Aorta (tissue), 5 donors: Measurements from ENCODE around the gene ARPC1B. TPM values are rescaled to one million over a fixed set of nuclear protein-coding genes. Genes with fewer than 3 reads are reported as not detected.
A peak's percentile ranks its signal among the peaks of the same experiment; 100 is the strongest.

Experiments used
- ATAC-seq: fragments of 200-7000 bp; cut with Tn5 transposase; one replicate; pipeline ENCODE4 v1.9.1; 2022; ENCODE audit warnings: moderate library complexity; ENCODE audit not compliant: low FRiP score
- DNase-seq, 2 donors: peaks; one replicate each; pipeline ENCODE4 v3.0.0-alpha.2; 2020
- H3K27ac ChIP-seq, 2 donors: one replicate each; pipeline ENCODE4 v1.5.1; 2013; ENCODE audit warnings: low read length in 2 of 2, mild to moderate bottlenecking in 2 of 2, moderate library complexity in 2 of 2, control low read depth in 1 of 2, inconsistent platforms in 1 of 2, low read depth in 1 of 2
- H3K27me3 ChIP-seq, 2 donors: one replicate each; pipeline ENCODE4 v1.6.1; 2013; ENCODE audit warnings: control low read depth in 1 of 2, low read length in 1 of 2, mild to moderate bottlenecking in 1 of 2, moderate library complexity in 1 of 2; ENCODE audit not compliant: insufficient read depth in 2 of 2, control insufficient read depth in 1 of 2
- H3K36me3 ChIP-seq, 2 donors: one replicate each; pipeline ENCODE4 v1.6.1; 2013; ENCODE audit warnings: control low read depth in 1 of 2, low read length in 1 of 2, mild to moderate bottlenecking in 1 of 2; ENCODE audit not compliant: insufficient read depth in 2 of 2, control insufficient read depth in 1 of 2
- H3K4me1 ChIP-seq, 2 donors: one replicate each; pipeline ENCODE4 v1.6.1; 2013; ENCODE audit warnings: low read length in 2 of 2, control low read depth in 1 of 2, mild to moderate bottlenecking in 1 of 2, moderate library complexity in 1 of 2; ENCODE audit not compliant: insufficient read depth in 2 of 2, control insufficient read depth in 1 of 2
- H3K4me3 ChIP-seq, 2 donors: one replicate each; pipeline ENCODE4 v1.5.1; 2013; ENCODE audit warnings: low read length in 2 of 2, control low read depth in 1 of 2, mild to moderate bottlenecking in 1 of 2
- H3K9me3 ChIP-seq: one replicate; pipeline ENCODE4 v1.6.1; 2013; ENCODE audit warnings: mild to moderate bottlenecking, low read length; ENCODE audit not compliant: control insufficient read depth
- WGBS, 2 donors: extraction: QIAGEN DNeasy Blood & Tissue Kit; methylation state at CpG; one replicate each; pipeline ENCODE4 v1.1.7; 2013; 5-methylcytosine and 5-hydroxymethylcytosine counted together
- intact Hi-C, 2 donors: fragments of 100-400 bp; cut with DNase I; formaldehyde crosslinking; loops; one replicate each; pipeline versions ENCODE4 v1.14.2 to v1.15.0; 2022
- polyA plus RNA-seq, 2 donors: library from polyadenylated mRNA; stranded (reverse); fragments of 200-250 nt; gene quantifications; one replicate each; pipeline ENCODE4 v1.2.3, GENCODE V29; 2013
- total RNA-seq, 2 donors: library from RNA; stranded (reverse); fragmentation: NEBNext Ultra II Directional; extraction: Animal tissue kit (Norgen Biotek cat#: 25700); gene quantifications; one replicate each; pipeline ENCODE4 v1.2.1, GENCODE V29; 2021
- donor health status: healthy with polysubstance abuse.
- donor health status: Bipolar disorder and iron deficiency.
- donor health status: DM: no; HTN: no; CAD: no.
- donor health status: DM: no; HTN: no; CAD: no.
- donor health status: DM: yes; HTN: yes; CAD: no.

Gene ARPC1B
- total and polyA plus RNA-seq, 4 donors: 134 to 262 (median 162) TPM

DNA sequence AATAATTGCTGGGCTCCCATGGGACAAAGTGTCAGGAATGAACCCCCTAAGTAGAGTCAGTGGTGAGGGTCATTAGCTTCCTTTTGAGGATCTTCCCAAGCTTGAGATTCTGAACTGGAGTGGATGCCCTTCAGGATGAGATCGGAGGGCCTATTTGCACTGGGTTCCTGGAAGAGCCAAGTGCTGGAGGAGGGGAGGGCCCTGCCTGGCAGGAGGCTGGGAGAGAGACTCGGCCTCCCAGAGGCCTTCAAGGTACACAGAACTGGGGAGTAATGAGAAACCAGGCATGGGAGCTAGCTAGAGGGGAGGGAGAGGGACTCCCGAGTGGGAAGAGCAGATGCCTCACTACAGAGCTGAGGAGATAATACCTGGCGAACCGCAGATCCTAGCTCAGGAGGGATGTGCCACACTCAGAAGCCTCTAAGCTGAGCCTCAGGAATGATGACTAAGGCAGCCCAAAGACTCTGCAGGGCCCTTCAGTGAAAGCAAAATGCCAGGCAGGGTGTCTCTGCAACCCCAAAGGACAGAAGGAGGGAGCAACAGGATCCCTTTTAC, 24.4 kb downstream of the ARPC1B start:
- H3K4me1 ChIP-seq: no peaks in the 10 kb centered on the region
- H3K27ac ChIP-seq: no peak overlapping the region
- H3K27me3 ChIP-seq: no peaks in the 10 kb centered on the region
- 65 to 68% methylated on average over 5 of the region's 5 CpGs for whole genome bisulfite sequencing, 2 donors
- H3K4me3 ChIP-seq: no peak overlapping the region
- no peaks in the 10 kb centered on the region for H3K9me3 ChIP-seq
- H3K36me3 ChIP-seq: peaks cover 3 to 10% of the 10 kb centered on the region in 2 donors
- DNase-seq (no peak), ATAC-seq (no peak)
- intact Hi-C loops: no loop called here

DNA sequence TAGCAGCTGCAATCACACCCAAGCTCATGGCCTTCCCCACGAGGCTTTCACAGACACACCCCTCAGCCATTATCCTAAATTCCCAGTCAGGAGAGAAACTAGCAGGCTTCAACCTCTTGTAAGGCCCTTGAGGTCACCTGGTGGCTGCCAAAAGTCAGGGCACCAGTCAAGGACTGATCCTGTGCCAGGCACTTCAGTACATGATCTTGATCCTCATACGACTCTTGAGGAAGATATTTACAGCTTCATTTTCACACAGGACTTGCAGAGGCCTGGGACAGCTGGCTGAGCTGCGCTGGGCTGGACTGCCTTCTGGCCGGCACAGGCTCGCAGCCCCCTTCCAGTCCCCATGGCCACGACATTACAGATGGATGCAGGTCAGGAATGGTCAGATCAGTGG, 25.1 kb downstream of the ARPC1B start:
- H3K27ac ChIP-seq: no peak overlapping the region
- H3K4me3 ChIP-seq: no peak overlapping the region
- ATAC-seq: no peak
- intact Hi-C loops: no loop called here
- peaks cover 7 to 12% of the 10 kb centered on the region in 2 donors for H3K36me3 ChIP-seq
- 69 to 79% methylated on average over 6 of the region's 6 CpGs for WGBS, 2 donors
- no peaks in the 10 kb centered on the region for H3K4me1 ChIP-seq
- no peaks in the 10 kb centered on the region for H3K27me3 ChIP-seq
- no peak for DNase-seq
- no peaks in the 10 kb centered on the region for H3K9me3 ChIP-seq

DNA sequence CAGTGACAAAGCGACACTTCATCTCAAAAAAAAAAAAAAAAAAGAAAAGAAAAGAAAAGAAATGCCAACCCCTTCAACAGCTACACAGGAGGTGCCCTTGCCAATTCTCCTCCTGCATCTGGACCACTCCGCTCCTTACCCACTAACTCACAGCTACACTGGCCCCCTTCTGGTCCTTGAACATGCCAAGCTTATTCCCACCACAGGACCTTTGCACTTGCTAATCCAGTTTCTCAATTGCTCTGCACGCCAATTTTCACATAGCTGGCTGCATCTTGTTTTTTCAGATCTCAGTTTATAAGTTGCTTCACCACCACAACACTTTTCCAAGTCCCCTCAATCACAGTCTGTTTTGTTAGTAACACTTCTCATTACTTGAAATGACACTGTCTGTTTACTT, 28.3 kb downstream of the ARPC1B start:
- Histone ChIP-seq H3K27me3 (no peaks in the 10 kb centered on the region), H3K9me3 (no peaks in the 10 kb centered on the region), H3K36me3 (peaks cover 7 to 12% of the 10 kb centered on the region in 2 donors), H3K27ac (no peak overlapping the region), H3K4me1 (no peaks in the 10 kb centered on the region), H3K4me3 (no peak overlapping the region)
- 94 to 97% methylated on average over 2 to 3 of the region's 3 CpGs for WGBS, 2 donors
- ATAC-seq: no peak
- no peak for DNase-seq
- intact Hi-C loops: loop anchor here in 1 of 2 donors (10.0 kb wide), 1 partner anchor 368 kb away; no protein-coding TSS in a partner anchor

DNA sequence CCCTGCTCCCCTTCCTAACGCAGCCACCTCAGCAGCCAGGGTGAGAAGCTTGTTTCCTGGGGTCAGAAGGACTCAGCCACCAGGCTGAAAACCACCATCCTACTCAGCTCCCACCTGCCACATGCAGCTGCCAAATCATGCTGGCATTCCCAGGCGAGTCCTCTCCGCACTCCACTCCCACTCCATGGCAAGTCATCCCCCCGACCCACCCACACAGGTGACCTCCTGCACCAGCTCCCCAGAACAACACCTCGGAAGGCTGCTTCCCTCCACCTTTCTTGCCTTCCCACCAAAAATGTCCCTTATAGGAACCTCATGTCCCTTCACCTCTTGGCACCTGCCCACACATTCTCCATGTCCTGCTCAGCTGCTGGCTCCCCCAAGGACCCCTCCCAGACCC, 29.2 kb downstream of the ARPC1B start:
- Histone ChIP-seq H3K4me3 (no peak overlapping the region), H3K36me3 (peaks cover 7 to 12% of the 10 kb centered on the region in 2 donors), H3K4me1 (no peaks in the 10 kb centered on the region), H3K27ac (no peak overlapping the region), H3K27me3 (no peaks in the 10 kb centered on the region), H3K9me3 (no peaks in the 10 kb centered on the region)
- no peak for DNase-seq
- intact Hi-C loops: loop anchor here in 1 of 2 donors (10.0 kb wide), 1 partner anchor 369 kb away; no protein-coding TSS in a partner anchor
- no peak for ATAC-seq
- 88% methylated on average over 5 of the region's 5 CpGs for WGBS, 2 donors

DNA sequence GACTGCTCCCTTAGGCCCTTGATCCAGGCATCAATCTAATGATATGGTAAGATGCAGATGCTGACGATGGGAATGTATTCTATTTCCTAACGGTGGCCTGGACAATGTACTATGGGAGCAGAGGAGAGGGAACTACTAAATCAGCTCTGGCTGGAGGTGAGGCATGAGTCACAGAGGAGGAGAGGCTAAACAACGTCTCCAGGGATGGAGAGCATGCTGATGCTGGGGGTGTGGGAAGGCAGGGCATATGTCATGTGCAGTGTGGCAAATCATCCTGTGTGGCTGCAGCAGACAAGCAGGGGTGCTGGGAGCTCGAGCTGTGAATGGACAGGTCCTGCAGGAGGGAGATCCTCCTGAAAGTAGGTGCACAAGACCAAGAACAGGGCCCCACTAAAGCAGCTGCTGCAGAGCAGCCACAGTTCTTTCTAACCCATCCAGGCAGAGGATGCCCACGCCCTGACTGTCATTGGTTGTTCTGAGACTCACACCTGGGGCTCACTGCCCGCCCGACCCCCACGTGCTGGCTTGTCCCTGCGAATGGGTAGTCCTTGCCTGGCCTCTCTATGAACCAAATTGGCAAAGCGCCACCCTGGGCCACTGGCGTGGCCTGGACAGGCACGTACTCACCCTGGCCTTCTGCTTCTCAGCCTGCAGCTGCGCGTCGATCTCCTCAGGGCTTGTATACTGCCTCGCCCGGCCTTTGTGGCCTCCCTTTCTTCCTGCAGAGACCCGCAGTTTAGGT, 29.9 kb downstream of the ARPC1B start:
- no peaks in the 10 kb centered on the region for H3K27me3 ChIP-seq
- H3K27ac ChIP-seq: no peak overlapping the region
- H3K36me3 ChIP-seq: peaks cover 7 to 12% of the 10 kb centered on the region in 2 donors
- no peak for DNase-seq
- ATAC-seq: no peak
- 77 to 78% methylated on average over 18 of the region's 18 CpGs for WGBS, 2 donors
- no peak overlapping the region for H3K4me3 ChIP-seq
- no peaks in the 10 kb centered on the region for H3K9me3 ChIP-seq
- intact Hi-C loops: loop anchor here in 1 of 2 donors (10.0 kb wide), 1 partner anchor 370 kb away; no protein-coding TSS in a partner anchor
- no peaks in the 10 kb centered on the region for H3K4me1 ChIP-seq

DNA sequence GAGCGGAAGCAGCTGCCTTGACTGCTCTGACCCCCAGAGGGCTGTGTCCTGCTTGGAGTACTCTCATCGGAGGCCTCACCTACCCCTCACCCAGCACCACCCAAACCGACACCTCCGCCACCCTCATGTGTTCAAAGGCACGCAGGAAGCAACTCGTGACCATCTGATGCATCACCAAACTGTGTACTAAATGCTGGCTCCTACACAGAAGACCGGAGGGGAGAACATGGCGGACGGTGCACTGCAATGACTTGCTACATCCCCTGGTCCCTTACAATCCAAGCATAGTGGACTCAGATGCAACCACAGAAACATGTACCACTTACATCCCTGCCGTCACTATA, 30.4 kb downstream of the ARPC1B start:
- peaks cover 0 to 3% of the 10 kb centered on the region in 2 donors for H3K4me1 ChIP-seq
- no peaks in the 10 kb centered on the region for H3K9me3 ChIP-seq
- intact Hi-C loops: loop anchor here in 1 of 2 donors (10.0 kb wide), 1 partner anchor 370 kb away; no protein-coding TSS in a partner anchor
- H3K36me3 ChIP-seq: peaks cover 6 to 9% of the 10 kb centered on the region in 2 donors
- no peak overlapping the region for H3K27ac ChIP-seq
- 88 to 92% methylated on average over 10 of the region's 10 CpGs for WGBS, 2 donors
- H3K27me3 ChIP-seq: no peaks in the 10 kb centered on the region
- H3K4me3 ChIP-seq: no peak overlapping the region
- no peak for ATAC-seq
- DNase-seq: no peak

DNA sequence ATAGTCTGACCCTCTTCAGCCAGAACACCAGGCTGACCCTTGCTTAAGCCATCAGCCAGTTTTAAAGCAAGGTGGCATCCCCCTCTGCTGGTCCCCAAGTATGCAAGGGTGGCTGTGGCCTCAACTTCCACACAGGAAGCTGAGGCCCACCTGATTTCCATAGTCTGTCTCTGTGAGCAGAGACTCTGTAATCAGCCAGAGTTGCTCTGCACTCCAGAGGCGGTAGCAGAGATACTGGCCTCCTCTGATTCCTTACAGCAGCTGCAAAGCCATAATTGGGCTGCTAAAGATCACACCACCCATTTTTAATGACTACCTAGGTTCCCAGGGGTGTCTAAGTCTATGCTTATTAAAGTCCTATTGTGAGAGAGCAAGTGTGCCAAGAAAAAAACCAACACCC, 32.0 kb downstream of the ARPC1B start:
- DNase-seq (no peak), ATAC-seq (no peak)
- no peak overlapping the region for H3K27ac ChIP-seq
- no peak overlapping the region for H3K4me3 ChIP-seq
- 80 to 81% methylated on average over 1 of the region's 1 CpG for whole genome bisulfite sequencing, 2 donors
- H3K4me1 ChIP-seq: peaks cover 0 to 3% of the 10 kb centered on the region in 2 donors
- H3K9me3 ChIP-seq: no peaks in the 10 kb centered on the region
- intact Hi-C loops: loop anchor here in 1 of 2 donors (10.0 kb wide), 1 partner anchor 372 kb away; no protein-coding TSS in a partner anchor
- no peaks in the 10 kb centered on the region for H3K27me3 ChIP-seq
- H3K36me3 ChIP-seq: peaks cover 3% of the 10 kb centered on the region in 2 donors

DNA sequence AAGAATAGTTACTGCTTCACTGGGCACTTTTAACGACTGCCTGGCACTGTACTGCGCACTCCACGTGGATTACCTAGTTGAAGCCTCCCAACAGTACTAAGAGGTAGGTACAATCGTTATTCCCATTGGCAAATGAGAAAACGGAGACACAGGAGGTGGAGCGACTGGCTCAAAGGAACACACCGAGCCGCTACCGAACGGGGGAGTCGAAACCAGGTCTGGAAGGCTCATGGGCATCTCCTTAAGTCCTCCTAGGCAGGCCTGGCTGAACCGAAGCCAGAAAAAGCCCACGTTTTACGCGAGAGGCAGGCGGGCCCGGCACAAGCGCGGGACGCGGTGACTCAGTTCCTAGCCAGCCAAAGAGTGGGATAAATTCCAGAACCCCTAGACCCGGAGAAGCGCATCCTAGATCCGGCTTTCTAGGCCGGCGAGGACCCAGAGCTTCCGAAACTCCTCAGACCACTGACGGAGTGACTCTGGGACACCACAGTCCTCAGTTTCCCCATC, 33.4 kb downstream of the ARPC1B start:
- Histone ChIP-seq H3K4me3 (peak overlapping the region; percentile 61 to 73), H3K27me3 (no peaks in the 10 kb centered on the region), H3K27ac (peak overlapping the region; percentile 70 to 89), H3K4me1 (peaks cover 0 to 3% of the 10 kb centered on the region in 2 donors), H3K36me3 (peaks cover 3 to 7% of the 10 kb centered on the region in 2 donors), H3K9me3 (no peaks in the 10 kb centered on the region)
- DNase-seq: peak; percentile 86 to 94
- ATAC-seq: peak; percentile 66
- 0% methylated on average over 28 of the region's 28 CpGs for WGBS, 2 donors
- intact Hi-C loops: loop anchor here in 1 of 2 donors (2.0 to 10.0 kb wide), 2 partner anchors 33 to 373 kb away; partner anchors contain the start of gene ARPC1B
